Neutrophil (primary cell): Measurements from ENCODE around the gene MACF1.

ENCODE experiments used
- H3K27ac ChIP-seq: fragments of 200-600 bp; sonication (generic); 2 replicates; pipeline ENCODE4 v1.5.1; 2016; ENCODE audit warnings: mild to moderate bottlenecking, moderate library complexity
- H3K27me3 ChIP-seq: fragments of 200-600 bp; sonication (generic); 2 replicates; pipeline ENCODE4 v1.6.0; 2016; ENCODE audit warnings: mild to moderate bottlenecking
- H3K36me3 ChIP-seq: fragments of 200-600 bp; sonication (generic); 2 replicates; pipeline ENCODE4 v1.5.1; 2017
- H3K4me1 ChIP-seq, 2 experiments: fragments of 200-600 bp in 1 of 2; sonication (generic) in 1 of 2; 1 replicate in 1 of 2; 2 replicates in 1 of 2; pipeline versions ENCODE4 v1.5.1 to v1.6.1; 2013 to 2016; ENCODE audit warnings: low read depth in 1 of 2, low read length in 1 of 2, mild to moderate bottlenecking in 1 of 2, moderate library complexity in 1 of 2; ENCODE audit not compliant: control insufficient read depth in 1 of 2, insufficient read depth in 1 of 2
- H3K4me3 ChIP-seq, 2 experiments: fragments of 200-600 bp in 1 of 2; sonication (generic) in 1 of 2; 1 replicate in 1 of 2; 2 replicates in 1 of 2; pipeline ENCODE4 v1.5.1; 2013 to 2016; ENCODE audit warnings: low read depth in 1 of 2, low read length in 1 of 2, mild to moderate bottlenecking in 1 of 2, moderate library complexity in 1 of 2
- H3K9me3 ChIP-seq: fragments of 200-600 bp; sonication (generic); 2 replicates; pipeline ENCODE4 v1.5.1; 2016
- CTCF ChIP-seq: fragments of 200-600 bp; sonication (generic); IDR thresholded peaks from 2 replicates; pipeline ENCODE4 v1.5.1; 2016; ENCODE audit warnings: antibody characterized with exemption

Gene MACF1

GRCh38 chr1:39409055-39409816 is 204.7 kb downstream of the MACF1 start:
- Histone ChIP-seq H3K4me1 (peaks cover 61 to 70% of the 10 kb centered on the region in 2 experiments), H3K27me3 (no peaks in the 10 kb centered on the region), H3K4me3 (peak overlapping the region; percentile 73 to 79), H3K36me3 (peaks cover 5% of the 10 kb centered on the region), H3K9me3 (no peaks in the 10 kb centered on the region), H3K27ac (peak overlapping the region; percentile 79)
- no peak for TF ChIP-seq CTCF

- peaks cover 5% of the 10 kb centered on the region for H3K36me3 ChIP-seq
- H3K27me3 ChIP-seq, result no peaks in the 10 kb centered on the region
- peak; percentile 38 for TF ChIP-seq CTCF
- peak overlapping the region in 1 of 2 experiments; percentile 73 for H3K4me3 ChIP-seq
- peaks cover 66 to 82% of the 10 kb centered on the region in 2 experiments for H3K4me1 ChIP-seq
- peak overlapping the region; percentile 10 for H3K27ac ChIP-seq
- H3K9me3 ChIP-seq, result no peaks in the 10 kb centered on the region
Observed at GRCh38 chr1:39410915-39411436, 206.5 kb downstream of the MACF1 start.

- H3K4me1 ChIP-seq, result peaks cover 68 to 80% of the 10 kb centered on the region in 2 experiments
- no peaks in the 10 kb centered on the region for H3K9me3 ChIP-seq
- H3K27me3 ChIP-seq, result no peaks in the 10 kb centered on the region
- H3K36me3 ChIP-seq, result peaks cover 5% of the 10 kb centered on the region
- no peak for TF ChIP-seq CTCF
- H3K27ac ChIP-seq, result peak overlapping the region; percentile 10
- H3K4me3 ChIP-seq, result no peak overlapping the region
Observed at GRCh38 chr1:39411526-39412478, 207.3 kb downstream of the MACF1 start.

- TF ChIP-seq CTCF, result no peak
Observed at GRCh38 chr1:39412892-39413291, 208.4 kb downstream of the MACF1 start.

GRCh38 chr1:39413902-39414528 is 209.5 kb downstream of the MACF1 start:
- no peak for TF ChIP-seq CTCF
- no peaks in the 10 kb centered on the region for H3K27me3 ChIP-seq
- H3K4me1 ChIP-seq, result peaks cover 53 to 61% of the 10 kb centered on the region in 2 experiments
- H3K36me3 ChIP-seq, result peaks cover 5% of the 10 kb centered on the region
- H3K4me3 ChIP-seq, result no peak overlapping the region
- H3K9me3 ChIP-seq, result no peaks in the 10 kb centered on the region
- H3K27ac ChIP-seq, result no peak overlapping the region

More at GRCh38 chr1:39412892-39413291, 208.4 kb downstream of the MACF1 start:
- no peak overlapping the region for H3K4me3 ChIP-seq
- H3K36me3 ChIP-seq, result peaks cover 5% of the 10 kb centered on the region
- no peak overlapping the region for H3K27ac ChIP-seq
- H3K4me1 ChIP-seq, result peaks cover 57 to 70% of the 10 kb centered on the region in 2 experiments
- H3K27me3 ChIP-seq, result no peaks in the 10 kb centered on the region
- no peaks in the 10 kb centered on the region for H3K9me3 ChIP-seq
